ENCODE measurements around the gene SMARCD3.

SMARCD3 gene

GRCh38 chr7:151233804-151234203 lies 14.7 kb downstream of the SMARCD3 start:
- DNase-seq = no peak

GRCh38 chr7:151232917-151233701 lies 15.4 kb downstream of the SMARCD3 start:
- peak; percentile 74 to 83 for DNase-seq

DNA sequence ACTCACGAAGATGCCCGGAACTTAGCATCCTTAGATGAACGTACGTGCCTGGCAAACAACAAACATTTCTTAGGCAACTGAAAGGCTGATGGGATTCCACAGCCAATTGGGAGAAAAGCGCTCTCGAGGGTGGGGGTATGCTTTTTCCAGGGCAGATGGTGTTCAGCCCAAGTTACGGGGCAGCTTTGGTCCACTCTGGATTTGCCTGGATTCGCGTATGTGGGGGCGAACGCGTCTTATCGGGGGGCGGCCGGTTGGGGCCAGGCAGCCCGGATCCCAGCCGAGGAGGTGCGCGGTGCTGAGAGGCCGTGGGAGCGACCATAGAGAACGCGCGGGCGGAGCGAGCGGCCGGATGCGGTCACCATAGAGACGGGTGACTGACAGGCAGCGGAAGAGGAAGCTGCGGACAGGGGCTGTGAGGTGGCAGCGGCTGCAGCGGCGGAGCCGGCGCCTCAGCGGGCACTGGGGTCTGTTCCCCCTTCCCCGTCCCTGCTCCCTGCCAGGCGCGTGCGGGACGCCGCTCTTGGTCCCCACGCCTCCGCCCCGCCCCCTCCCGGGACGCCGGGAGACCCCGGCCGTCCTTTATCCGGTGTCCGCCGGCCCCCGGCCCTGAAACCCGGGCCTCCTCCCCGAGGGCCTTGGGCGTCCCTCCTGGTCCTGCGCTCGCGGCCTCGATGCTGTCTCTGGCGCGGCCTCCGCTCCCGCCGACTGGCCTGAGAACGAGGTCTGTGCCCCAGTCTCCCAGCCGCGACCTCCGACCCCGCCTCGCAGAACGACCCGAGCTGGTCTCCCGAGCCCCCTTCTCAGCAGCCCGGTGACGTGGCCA lies 16.2 kb downstream of the SMARCD3 start, which contains the start of gene CHPF2:
TSS of gene CHPF2 (plus strand) at position 393 of the 826 bp plus-strand sequence. CDS start 1,529 bp downstream, outside the sequence.
- peak; percentile 80 to 89 for DNase-seq

DNA sequence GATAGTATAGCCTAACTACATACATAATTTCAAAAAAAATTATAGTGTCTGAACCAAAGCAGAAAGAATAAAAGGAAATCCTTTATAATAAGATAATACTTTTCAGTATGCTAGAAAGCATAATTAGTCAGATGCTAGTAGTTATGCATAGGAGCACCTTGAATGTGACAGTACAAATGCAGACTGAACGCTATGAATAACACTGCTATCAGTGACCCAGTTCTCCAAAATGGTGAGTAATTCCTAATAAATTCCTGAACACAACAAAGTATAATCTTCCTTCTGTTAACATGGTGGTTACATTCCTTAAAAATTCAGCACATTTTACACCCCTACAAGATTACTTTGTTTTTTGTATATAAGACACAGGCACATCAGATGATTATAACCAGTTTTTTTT lies 17.4 kb downstream of the SMARCD3 start:
- no peak for DNase-seq

GRCh38 chr7:151229249-151229648 lies 19.2 kb downstream of the SMARCD3 start:
- DNase-seq = no peak

GRCh38 chr7:151228024-151228866 lies 20.2 kb downstream of the SMARCD3 start:
- DNase-seq = no peak

- peak; percentile 98 to 99 for DNase-seq
Observed at GRCh38 chr7:151226875-151227782, 21.4 kb downstream of the SMARCD3 start, which contains the start of gene ABCF2. ABCF2 (minus strand) TSS chr7:151227205; CDS start chr7:151226458, 747 bp downstream.

GRCh38 chr7:151226560-151226874 lies 22.0 kb downstream of the SMARCD3 start:
- DNase-seq = no peak

DNA sequence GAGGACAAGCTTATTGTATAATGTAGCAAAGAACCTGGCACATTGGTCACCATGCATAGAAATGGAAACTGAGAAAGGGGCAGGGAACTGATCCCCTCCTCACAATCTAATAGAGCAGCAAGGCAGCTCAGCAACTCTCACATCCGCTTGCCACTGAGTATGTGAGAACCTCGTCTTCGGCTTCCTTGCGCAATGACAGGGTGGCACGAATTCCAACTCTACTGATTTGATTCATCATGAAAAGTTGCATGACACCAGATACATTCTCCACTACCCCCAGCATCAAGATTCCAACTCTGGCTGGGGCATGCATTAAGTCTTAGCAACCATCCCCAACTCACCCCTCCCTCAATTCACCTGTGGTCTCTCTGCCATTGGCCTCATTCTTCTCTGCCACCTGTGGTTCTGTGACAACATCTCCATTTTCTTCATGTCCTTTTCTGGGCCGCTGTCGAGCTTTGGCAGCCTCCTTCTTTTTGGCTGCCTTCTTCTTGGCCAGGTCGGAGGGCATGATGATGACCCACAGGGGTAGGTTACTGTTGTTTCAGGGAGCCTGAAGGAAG lies 22.5 kb downstream of the SMARCD3 start:
- no peak for DNase-seq

DNA sequence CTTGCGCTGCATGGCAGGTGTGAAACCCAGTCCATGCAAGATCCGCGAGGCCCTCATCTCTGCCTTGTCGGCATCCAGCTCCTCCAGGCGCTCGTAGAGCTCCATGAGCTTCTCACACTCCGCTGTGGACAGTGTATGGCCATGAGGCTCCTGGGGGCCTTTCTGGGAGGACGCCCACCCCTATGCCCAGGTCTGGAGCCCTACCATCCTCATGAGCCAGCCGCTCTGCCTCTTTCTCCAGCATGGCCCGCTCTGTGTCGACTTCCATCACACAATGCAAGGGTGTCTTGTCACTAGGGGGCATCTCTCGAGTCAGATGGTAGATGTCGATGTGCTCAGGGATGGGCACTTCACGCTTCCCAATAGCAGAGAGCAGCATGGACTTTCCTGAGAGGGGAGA lies 24.8 kb downstream of the SMARCD3 start:
- DNase-seq = no peak

DNA sequence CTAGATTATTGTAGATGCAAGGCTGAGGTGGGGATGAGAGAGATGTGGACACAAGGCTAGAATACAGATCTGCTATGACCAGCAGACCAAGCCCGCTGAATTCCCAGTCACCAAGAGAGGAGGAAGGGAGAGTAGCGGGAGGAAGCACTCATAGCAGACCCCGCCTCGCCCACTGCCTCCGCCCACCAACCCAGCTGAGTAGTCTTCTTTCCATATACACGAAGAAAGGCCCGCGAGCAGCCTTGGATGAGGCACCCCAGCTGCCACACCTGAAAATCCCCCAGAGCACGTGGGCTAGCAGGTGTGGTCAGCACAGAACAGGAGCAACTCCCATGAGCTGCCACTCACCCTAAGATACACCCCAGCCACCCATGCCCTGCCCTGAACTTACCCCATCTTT lies 30.3 kb downstream of the SMARCD3 start:
- no peak for DNase-seq

DNA sequence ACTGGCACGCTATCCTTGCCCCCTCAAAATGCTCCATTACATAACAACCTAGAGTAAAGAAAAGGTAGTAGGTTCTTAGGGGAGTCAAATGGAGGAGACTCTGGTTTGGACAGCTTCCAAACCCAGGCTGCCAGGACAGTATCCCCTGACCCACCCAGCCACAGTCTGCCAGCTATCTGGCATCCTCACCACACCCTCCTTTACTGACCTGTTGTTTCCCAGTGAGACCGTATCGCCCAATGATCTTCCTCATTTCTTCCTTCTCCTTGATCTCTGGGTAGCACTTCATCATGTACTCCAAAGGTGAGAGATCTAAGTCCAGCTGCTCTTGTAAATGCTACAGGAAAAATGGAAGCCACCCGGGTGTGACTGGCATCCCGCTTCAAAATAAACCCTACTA lies 33.1 kb downstream of the SMARCD3 start:
- no peak for DNase-seq

DNA sequence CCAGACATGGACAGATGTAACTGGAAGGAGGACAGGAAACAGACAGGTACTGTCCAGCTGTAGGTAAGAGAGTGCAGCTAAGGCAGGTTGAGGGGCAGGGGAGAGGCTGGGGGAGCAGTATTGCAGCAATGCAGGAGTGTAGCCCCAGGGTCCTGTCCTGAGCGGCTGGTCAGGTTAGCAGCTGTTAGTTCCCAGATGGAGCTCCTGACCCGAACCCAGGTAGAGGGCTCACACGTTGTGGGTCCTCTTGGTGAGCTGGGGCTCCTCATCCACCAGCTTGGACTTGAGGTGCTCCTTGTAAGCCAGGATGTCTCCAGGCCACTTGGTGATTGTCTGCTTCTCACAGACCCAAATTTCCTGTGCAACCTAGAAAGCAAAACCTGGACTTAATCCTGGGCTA lies 34.7 kb downstream of the SMARCD3 start:
- DNase-seq = no peak

- no peak for DNase-seq
Observed at GRCh38 chr7:151212626-151213025, 35.9 kb downstream of the SMARCD3 start.

DNA sequence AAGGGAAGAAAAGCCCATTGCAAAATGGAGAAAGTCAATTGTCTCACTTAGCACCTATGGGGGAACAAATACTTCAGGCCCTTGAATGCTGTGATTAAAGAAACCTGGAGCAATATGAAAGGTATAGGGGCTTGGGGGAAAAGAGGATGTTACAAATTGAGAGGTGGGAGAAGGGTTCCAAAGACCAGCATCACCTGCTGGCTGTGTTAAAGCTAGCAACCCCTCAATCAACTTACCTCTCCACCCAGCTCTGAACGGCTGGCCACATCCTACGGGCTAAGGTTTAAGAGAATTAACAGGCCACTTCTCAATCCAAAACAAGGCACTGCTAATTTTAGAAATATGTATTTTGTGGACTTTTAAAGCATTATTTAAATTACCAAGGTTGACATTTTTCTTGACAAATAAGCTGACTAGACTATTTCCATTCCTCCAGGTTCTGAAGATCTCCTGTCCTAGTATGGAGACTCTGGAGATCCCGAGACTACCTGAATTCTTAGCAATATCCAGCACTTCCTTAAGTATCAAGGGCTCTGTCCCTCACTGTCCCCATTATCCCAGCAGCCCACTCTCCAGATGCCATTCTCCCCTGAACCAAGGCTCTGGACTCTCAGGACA lies 37.2 kb downstream of the SMARCD3 start:
- no peak for DNase-seq

DNA sequence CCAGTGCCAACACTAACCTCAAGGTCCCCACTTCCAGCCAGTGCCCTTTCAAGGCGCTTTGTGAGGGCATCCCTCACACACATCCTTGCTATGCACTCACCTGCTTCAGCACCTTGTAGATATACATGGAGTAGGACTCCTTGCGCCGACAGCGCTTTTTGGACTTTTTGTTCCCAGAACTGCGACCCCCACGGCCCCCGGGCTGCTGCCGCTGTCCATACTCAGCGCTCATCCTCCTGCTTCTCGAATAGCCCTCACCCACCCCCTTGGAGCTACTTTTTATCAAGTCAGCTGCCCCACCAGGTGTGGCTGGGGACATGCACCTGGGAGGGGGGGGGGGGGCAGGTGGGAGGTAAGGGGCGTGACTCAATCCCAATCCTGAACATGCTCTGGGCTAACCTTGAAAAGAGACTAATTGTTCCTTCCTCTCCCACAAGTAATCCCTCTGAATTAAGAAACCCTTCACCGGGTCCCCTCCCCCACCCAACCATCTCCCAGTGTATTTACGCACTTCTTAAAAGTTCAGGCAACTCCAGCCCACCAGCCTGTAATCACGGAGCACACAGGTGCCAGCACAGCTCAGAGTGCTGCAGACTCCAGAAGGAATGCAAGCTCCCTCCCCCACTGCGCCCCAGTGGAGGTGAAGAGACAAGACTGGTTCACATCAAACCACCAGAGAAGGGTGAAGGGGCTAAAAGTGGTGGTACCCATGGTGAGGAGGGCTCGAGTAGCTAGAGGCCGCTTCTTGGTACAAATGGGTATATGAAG lies 38.2 kb downstream of the SMARCD3 start, which contains the start of gene H2BK1:
TSS of gene H2BK1 (minus strand) at position 402 of the 768 bp plus-strand sequence. CDS start at position 232, 170 bp downstream.
- no peak for DNase-seq

- no peak for DNase-seq
Observed at GRCh38 chr7:151209588-151209987, 38.9 kb downstream of the SMARCD3 start.

GRCh38 chr7:151208253-151208862 lies 40.1 kb downstream of the SMARCD3 start:
- no peak for DNase-seq

DNA sequence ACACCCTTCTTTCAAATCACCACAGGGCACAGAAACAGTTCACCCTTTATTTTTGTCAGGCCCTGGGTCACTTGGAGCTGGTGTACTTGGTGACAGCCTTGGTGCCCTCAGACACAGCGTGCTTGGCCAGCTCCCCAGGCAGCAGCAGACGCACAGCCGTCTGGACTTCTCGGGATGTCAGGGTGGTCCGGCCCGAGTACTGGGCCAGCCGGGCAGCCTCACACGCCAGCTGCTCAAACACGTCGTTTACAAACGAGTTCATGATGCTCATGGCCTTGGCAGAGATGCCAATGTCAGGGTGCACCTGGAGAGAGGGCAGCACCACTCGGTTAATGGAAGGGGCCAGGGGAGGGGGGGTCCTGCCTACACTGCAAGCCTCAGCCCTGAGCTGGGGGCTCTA lies 40.7 kb downstream of the SMARCD3 start:
- no peak for DNase-seq

DNA sequence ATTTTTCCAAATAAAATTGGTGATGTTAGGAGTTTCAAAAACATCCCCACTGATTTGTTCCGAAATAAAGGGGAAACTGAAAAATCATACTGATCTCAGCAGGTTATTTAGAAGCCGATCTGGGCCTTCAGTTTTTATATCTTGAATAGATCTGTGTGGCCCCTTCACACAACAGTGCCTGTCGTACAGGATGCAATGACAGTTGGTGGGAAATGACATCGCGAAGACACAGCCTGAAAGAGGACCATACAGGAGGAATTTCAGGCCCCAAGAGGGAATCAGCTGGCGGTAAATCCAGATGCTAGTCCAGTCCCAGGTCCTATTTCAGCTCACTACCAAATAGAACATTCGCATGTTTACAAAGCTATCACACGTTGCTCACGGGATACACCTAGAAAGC lies 41.2 kb downstream of the SMARCD3 start:
- DNase-seq = no peak

Data from inflammatory macrophage treated with lipopolysaccharide for 1 hour (primary cell).